HUES6 (cell line): Measurements from ENCODE around the gene PROM1.

ENCODE experiments used
- H3K27ac ChIP-seq: 2 replicates; pipeline ENCODE4 v1.7.0; 2013; ENCODE audit warnings: low read depth, mild to moderate bottlenecking, low read length, inconsistent platforms
- H3K27me3 ChIP-seq: 2 replicates; pipeline ENCODE4 v1.6.1; 2013; ENCODE audit warnings: low read length; ENCODE audit not compliant: control insufficient read depth, insufficient read depth
- H3K36me3 ChIP-seq: 2 replicates; pipeline ENCODE4 v1.6.1; 2013; ENCODE audit warnings: low read length; ENCODE audit not compliant: control insufficient read depth, insufficient read depth
- H3K4me1 ChIP-seq: 2 replicates; pipeline ENCODE4 v1.6.1; 2013; ENCODE audit warnings: low read length; ENCODE audit not compliant: control insufficient read depth, insufficient read depth
- H3K4me3 ChIP-seq: 2 replicates; pipeline ENCODE4 v1.5.1; 2013; ENCODE audit warnings: low read depth, low read length
- H3K9ac ChIP-seq: one replicate; pipeline ENCODE4 v1.6.1; 2013; ENCODE audit warnings: mild to moderate bottlenecking, low read length
- H3K9me3 ChIP-seq: 2 replicates; pipeline ENCODE4 v1.6.1; 2013; ENCODE audit warnings: low read depth, low read length; ENCODE audit not compliant: control insufficient read depth, insufficient read depth

Gene PROM1

GRCh38 chr4:16109256-16109655, 25.4 kb upstream of the PROM1 start:
- peaks cover 7% of the 10 kb centered on the region; the same call in 1 of the 2 replicates for H3K27me3 ChIP-seq
- no peaks in the 10 kb centered on the region for H3K36me3 ChIP-seq
- no peak overlapping the region for H3K27ac ChIP-seq
- no peak overlapping the region for H3K4me3 ChIP-seq
- no peaks in the 10 kb centered on the region for H3K4me1 ChIP-seq
- no peaks in the 10 kb centered on the region for H3K9me3 ChIP-seq
- H3K9ac ChIP-seq, result no peak overlapping the region

GRCh38 chr4:16106956-16107355, 23.1 kb upstream of the PROM1 start:
- Histone ChIP-seq H3K9ac (no peak overlapping the region), H3K4me1 (no peaks in the 10 kb centered on the region), H3K4me3 (no peak overlapping the region), H3K27me3 (peaks cover 5% of the 10 kb centered on the region; the same call in 1 of the 2 replicates), H3K27ac (no peak overlapping the region), H3K36me3 (no peaks in the 10 kb centered on the region), H3K9me3 (no peaks in the 10 kb centered on the region)

- H3K9me3 ChIP-seq, result no peaks in the 10 kb centered on the region
- no peaks in the 10 kb centered on the region for H3K4me1 ChIP-seq
- no peak overlapping the region for H3K9ac ChIP-seq
- H3K36me3 ChIP-seq, result no peaks in the 10 kb centered on the region
- no peak overlapping the region for H3K27ac ChIP-seq
- no peak overlapping the region for H3K4me3 ChIP-seq
- no peaks in the 10 kb centered on the region; the same call in 1 of the 2 replicates for H3K27me3 ChIP-seq
Measured at GRCh38 chr4:16104520-16104919, 20.7 kb upstream of the PROM1 start.

- Histone ChIP-seq H3K36me3 (no peaks in the 10 kb centered on the region), H3K9ac (no peak overlapping the region), H3K4me3 (no peak overlapping the region), H3K27ac (no peak overlapping the region), H3K4me1 (no peaks in the 10 kb centered on the region), H3K9me3 (no peaks in the 10 kb centered on the region), H3K27me3 (no peaks in the 10 kb centered on the region; the same call in 1 of the 2 replicates)
Measured at GRCh38 chr4:16102356-16102755, 18.5 kb upstream of the PROM1 start.

- H3K27me3 ChIP-seq, result no peaks in the 10 kb centered on the region; the same call in 1 of the 2 replicates
- no peak overlapping the region for H3K9ac ChIP-seq
- H3K4me3 ChIP-seq, result no peak overlapping the region
- no peaks in the 10 kb centered on the region for H3K4me1 ChIP-seq
- H3K36me3 ChIP-seq, result no peaks in the 10 kb centered on the region
- no peaks in the 10 kb centered on the region for H3K9me3 ChIP-seq
- no peak overlapping the region for H3K27ac ChIP-seq
Measured at GRCh38 chr4:16100833-16101232, 17.0 kb upstream of the PROM1 start.

- Histone ChIP-seq H3K9ac (no peak overlapping the region), H3K36me3 (no peaks in the 10 kb centered on the region), H3K4me1 (peaks cover 7% of the 10 kb centered on the region; the same call in 1 of the 2 replicates), H3K9me3 (no peaks in the 10 kb centered on the region), H3K4me3 (no peak overlapping the region), H3K27ac (no peak overlapping the region), H3K27me3 (no peaks in the 10 kb centered on the region)
Measured at GRCh38 chr4:16092682-16093319, 9.0 kb upstream of the PROM1 start.

GRCh38 chr4:16090096-16090705, 6.4 kb upstream of the PROM1 start:
- Histone ChIP-seq H3K4me1 (peaks cover 18% of the 10 kb centered on the region), H3K27me3 (peaks cover 14% of the 10 kb centered on the region), H3K9ac (no peak overlapping the region), H3K4me3 (no peak overlapping the region), H3K9me3 (no peaks in the 10 kb centered on the region), H3K27ac (no peak overlapping the region), H3K36me3 (no peaks in the 10 kb centered on the region)

GRCh38 chr4:16089156-16089555, 5.3 kb upstream of the PROM1 start:
- Histone ChIP-seq H3K27ac (no peak overlapping the region), H3K4me1 (peaks cover 22% of the 10 kb centered on the region), H3K36me3 (no peaks in the 10 kb centered on the region), H3K9me3 (no peaks in the 10 kb centered on the region), H3K9ac (no peak overlapping the region), H3K4me3 (no peak overlapping the region), H3K27me3 (peaks cover 25% of the 10 kb centered on the region)

- Histone ChIP-seq H3K27me3 (peaks cover 30% of the 10 kb centered on the region), H3K9me3 (no peaks in the 10 kb centered on the region), H3K4me3 (no peak overlapping the region), H3K36me3 (no peaks in the 10 kb centered on the region), H3K4me1 (peaks cover 24% of the 10 kb centered on the region), H3K9ac (no peak overlapping the region), H3K27ac (no peak overlapping the region)
Measured at GRCh38 chr4:16088601-16089000, 4.8 kb upstream of the PROM1 start.

- no peaks in the 10 kb centered on the region for H3K36me3 ChIP-seq
- no peak overlapping the region for H3K27ac ChIP-seq
- H3K27me3 ChIP-seq, result peaks cover 52% of the 10 kb centered on the region
- H3K4me1 ChIP-seq, result peaks cover 25% of the 10 kb centered on the region
- H3K9me3 ChIP-seq, result no peaks in the 10 kb centered on the region
- no peak overlapping the region for H3K9ac ChIP-seq
- no peak overlapping the region for H3K4me3 ChIP-seq
Measured at GRCh38 chr4:16085822-16086221, 2.0 kb upstream of the PROM1 start.

- Histone ChIP-seq H3K27ac (peak overlapping the region; percentile 7; the same call in 1 of the 2 replicates), H3K27me3 (peaks cover 52% of the 10 kb centered on the region), H3K9ac (peak overlapping the region; percentile 96)
Measured at GRCh38 chr4:16082426-16083240, 1.2 kb downstream of the PROM1 start.

More at GRCh38 chr4:16082426-16083240, 1.2 kb downstream of the PROM1 start:
- peaks cover 46% of the 10 kb centered on the region for H3K4me1 ChIP-seq
- no peaks in the 10 kb centered on the region for H3K9me3 ChIP-seq
- H3K36me3 ChIP-seq, result no peaks in the 10 kb centered on the region
- peak overlapping the region; percentile 97 for H3K4me3 ChIP-seq
